ENCODE results near the gene PLEKHA7. TPM values are rescaled to one million over a fixed set of nuclear protein-coding genes. Genes with fewer than 3 reads are reported as not detected.
"Not testable (repeated sequence)": the region's sequence is repeated elsewhere in the genome, so short reads cannot be mapped to it uniquely, and the experiment has no call there.

The PLEKHA7 gene
- polyA plus RNA-seq, 3 donors: 46.5 to 58.2 (median 51.1) TPM

GRCh38 chr11:16924826-16925560 is 89.2 kb downstream of the PLEKHA7 start:
- DNase-seq (ENCODE audit: extremely low read depth in 1 of 11, low read depth in 9 of 11, low spot score in 4 of 11): peak in 6 of 11 donors; percentile 21 to 65 (median 52)

DNA sequence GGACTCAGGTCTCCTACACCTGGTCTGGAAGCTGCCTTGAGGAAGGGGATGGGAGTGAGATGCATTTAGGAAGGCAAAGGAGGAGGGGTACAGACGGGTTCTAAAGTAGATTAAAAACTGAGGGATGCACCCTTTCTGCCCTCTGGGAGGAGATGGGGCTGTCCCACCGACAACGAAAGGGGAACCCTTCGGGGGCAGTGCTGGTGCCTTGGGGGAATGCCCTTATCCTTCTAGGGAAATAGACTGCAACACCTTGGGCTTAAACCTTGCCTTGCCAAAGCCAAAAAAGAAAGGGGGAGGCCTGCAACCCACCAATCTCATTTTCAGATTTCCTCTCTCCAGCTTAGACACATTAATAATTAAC is 89.8 kb downstream of the PLEKHA7 start:
- DNase-seq (ENCODE audit: extremely low read depth in 1 of 11, low read depth in 9 of 11, low spot score in 4 of 11): no peak

DNA sequence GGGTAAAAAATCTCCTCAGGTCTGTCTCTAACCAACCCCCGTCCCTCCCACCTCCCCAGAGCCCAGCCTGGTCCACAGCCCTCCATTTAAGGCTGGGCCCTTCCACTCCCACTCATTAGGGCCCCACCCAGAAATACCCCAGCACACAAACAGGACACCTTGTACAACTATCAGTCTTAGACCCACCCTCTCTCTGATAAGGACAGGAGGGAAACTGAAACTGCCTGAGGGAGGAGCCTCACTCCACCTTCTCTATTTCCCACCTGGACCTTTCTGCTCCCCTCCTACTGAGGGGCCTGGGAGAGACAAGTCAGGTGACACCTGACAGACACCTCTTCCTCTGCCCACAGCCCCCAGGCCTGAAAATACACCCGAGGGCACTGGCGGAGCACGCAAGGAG is 90.2 kb downstream of the PLEKHA7 start:
- no peak for DNase-seq (ENCODE audit: extremely low read depth in 1 of 11, low read depth in 9 of 11, low spot score in 4 of 11)

- no peak for DNase-seq (ENCODE audit: extremely low read depth in 1 of 11, low read depth in 9 of 11, low spot score in 4 of 11)
Observed at GRCh38 chr11:16921668-16922067, 92.5 kb downstream of the PLEKHA7 start.

GRCh38 chr11:16921019-16921418 is 93.2 kb downstream of the PLEKHA7 start:
- DNase-seq (ENCODE audit: extremely low read depth in 1 of 11, low read depth in 9 of 11, low spot score in 4 of 11): no peak

DNA sequence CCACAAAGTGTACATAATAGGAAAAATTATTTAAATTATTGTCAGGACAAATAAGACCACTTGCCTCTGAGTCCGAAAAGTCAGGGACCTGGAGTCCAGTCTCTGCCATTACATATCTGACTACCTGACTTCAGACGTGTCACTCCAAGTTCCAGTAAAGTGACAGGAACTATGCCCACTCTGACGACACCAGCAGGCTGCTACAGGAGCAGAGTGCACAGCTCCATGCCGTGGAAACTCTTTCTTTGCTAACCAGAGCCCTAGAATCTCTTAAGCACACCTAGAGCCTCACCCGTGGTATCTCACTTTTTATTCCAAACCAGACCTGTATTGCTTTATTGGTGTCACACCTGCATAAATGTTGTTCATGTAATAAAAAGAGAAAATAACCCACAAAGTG is 93.7 kb downstream of the PLEKHA7 start:
- no peak for DNase-seq (ENCODE audit: extremely low read depth in 1 of 11, low read depth in 9 of 11, low spot score in 4 of 11)

DNA sequence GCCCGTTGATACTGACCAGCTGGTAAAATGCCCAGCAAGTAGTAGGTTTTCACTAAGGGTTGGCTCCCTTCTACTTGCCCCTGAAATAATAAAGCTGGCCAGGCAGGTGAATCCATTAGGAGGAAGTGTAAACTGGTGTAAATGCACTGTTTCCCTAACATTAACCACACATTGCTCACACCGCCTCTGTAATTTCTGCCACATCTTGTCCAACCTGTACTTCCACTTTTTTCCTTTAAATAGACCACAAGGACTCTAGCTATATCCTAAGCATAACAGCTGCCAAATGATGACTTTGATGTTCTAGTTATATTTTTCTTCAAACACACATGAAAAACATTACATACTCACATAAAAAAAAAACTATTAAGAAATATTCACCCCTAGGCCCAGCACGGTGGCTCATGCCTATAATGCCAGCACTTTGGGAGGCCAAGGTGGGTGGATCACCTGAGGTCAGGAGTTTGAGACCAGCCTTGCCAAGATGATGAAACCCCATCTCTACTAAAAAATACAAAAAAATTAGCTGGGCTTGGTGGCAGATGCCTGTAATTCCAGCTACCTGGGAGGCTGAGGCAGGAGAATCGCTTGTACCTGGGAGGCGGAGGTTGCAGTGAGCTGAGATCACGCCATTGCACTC is 95.6 kb downstream of the PLEKHA7 start:
- DNase-seq (ENCODE audit: extremely low read depth in 1 of 11, low read depth in 9 of 11, low spot score in 4 of 11): peak in 3 of 11 donors; percentile 47 to 67 (median 65)

DNA sequence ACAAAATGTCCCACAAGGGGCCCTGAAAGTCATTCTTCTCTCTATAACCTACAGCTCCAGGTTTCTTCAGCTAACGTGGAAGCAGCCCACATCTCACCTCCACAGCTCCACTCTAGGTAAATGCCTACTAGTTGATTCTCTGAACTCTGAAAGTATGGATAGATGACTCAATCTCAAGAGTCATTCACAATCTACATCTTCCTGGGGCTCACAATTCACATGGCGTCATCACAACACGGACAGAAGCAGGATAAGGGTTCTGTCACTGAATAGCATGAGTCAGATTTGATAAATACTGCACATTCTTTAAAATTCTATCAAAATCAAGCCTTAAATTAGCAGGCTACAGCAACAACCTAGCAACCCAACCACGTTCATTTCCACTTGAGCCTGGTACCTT is 96.3 kb downstream of the PLEKHA7 start:
- no peak for DNase-seq (ENCODE audit: extremely low read depth in 1 of 11, low read depth in 9 of 11, low spot score in 4 of 11)

- peak in 3 of 11 donors; percentile 45 to 47 (median 45) for DNase-seq (ENCODE audit: extremely low read depth in 1 of 11, low read depth in 9 of 11, low spot score in 4 of 11)
Observed at GRCh38 chr11:16912692-16913111, 101.5 kb downstream of the PLEKHA7 start.

GRCh38 chr11:16911658-16912057 is 102.6 kb downstream of the PLEKHA7 start:
- DNase-seq (ENCODE audit: extremely low read depth in 1 of 11, low read depth in 9 of 11, low spot score in 4 of 11): no peak

GRCh38 chr11:16911186-16911585 is 103.0 kb downstream of the PLEKHA7 start:
- no peak for DNase-seq (ENCODE audit: extremely low read depth in 1 of 11, low read depth in 9 of 11, low spot score in 4 of 11)

GRCh38 chr11:16909359-16910035 is 104.7 kb downstream of the PLEKHA7 start:
- no peak for DNase-seq (ENCODE audit: extremely low read depth in 1 of 11, low read depth in 9 of 11, low spot score in 4 of 11)

DNA sequence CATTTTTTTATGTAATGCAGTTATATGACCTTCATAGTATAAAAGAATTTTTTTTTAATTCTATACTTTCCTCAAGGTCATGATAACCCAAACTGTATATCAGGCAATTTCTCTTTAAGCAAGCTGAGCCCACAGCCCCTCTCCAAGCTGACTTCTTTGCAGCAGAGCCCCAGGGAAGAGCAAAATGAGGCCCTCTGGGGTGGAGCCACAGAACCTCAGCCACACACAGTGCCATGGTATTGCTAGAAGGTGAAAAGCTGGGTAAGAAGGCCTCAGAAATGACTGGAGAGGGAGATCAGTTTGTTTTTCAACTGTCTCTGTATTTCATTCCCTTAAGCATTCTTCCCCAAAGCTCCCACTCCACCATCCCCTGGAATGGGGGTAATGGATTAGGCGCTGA is 108.8 kb downstream of the PLEKHA7 start:
- no peak for DNase-seq (ENCODE audit: extremely low read depth in 1 of 11, low read depth in 9 of 11, low spot score in 4 of 11)

DNA sequence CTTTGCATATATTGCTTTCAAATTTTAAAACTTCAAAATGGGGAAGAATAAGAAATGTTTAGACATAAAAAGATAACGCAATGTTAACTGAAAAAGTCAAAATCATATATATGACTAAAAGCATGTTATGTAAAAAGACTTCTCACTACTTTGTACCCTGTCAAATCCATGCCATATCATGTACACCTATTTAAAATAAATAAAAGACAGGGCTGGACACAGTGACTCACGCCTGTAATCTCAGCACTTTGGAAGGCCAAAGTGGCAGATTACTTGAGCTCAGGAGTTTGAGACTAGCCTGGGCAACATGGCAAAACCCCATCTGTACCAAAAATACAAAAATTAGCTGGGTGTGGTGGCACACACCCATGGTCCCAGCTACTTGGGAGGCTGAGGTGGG is 109.5 kb downstream of the PLEKHA7 start:
- DNase-seq (ENCODE audit: extremely low read depth in 1 of 11, low read depth in 9 of 11, low spot score in 4 of 11): not testable (repeated sequence)

DNA sequence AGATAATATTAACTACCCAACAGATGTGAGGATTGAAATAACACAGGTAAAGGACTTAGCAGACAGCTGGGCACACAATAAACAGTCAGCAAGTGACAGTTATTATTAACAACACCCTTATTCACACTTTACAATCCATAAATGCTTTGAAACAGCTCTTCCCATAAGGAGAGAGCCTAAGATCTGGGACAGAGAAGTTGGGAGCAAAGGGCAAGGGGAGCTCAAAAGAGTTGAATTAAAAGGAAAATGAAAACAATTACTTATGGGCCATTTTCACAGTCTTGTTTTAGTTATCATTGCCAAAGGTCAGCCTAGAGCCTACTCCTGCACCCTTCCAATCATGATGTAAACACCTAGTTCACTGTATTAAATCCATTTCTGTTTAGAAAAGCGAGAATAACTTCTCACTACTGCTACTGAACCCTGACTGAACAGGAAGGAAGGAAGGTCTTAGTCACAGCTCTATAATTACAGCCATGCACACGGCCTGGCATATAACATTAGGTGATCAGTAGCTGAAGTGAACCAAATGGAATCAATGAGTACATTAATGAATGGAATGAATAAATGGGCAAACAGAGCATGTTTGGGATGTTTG is 111.3 kb downstream of the PLEKHA7 start:
- no peak for DNase-seq (ENCODE audit: extremely low read depth in 1 of 11, low read depth in 9 of 11, low spot score in 4 of 11)

- DNase-seq (ENCODE audit: extremely low read depth in 1 of 11, low read depth in 9 of 11, low spot score in 4 of 11): no peak
Observed at GRCh38 chr11:16902182-16902581, 112.0 kb downstream of the PLEKHA7 start.

DNA sequence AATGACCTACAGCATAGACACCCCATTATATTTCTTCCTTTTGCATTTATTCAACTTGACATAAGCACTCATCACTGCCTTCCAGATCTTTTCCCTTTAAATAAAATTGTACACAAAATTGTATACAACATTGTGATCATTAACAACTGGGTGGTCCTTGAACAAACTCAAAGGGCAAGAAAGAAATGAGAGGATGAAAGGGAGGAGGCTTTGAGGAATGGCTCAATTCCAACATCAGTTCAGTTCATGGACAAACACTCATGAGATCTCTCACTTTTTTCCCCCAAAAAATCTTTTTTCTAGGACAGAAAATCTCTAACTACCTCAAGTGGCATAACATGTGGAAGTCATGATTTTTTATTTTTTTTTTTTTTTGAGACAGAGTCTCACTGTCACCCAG is 113.7 kb downstream of the PLEKHA7 start:
- no peak for DNase-seq (ENCODE audit: extremely low read depth in 1 of 11, low read depth in 9 of 11, low spot score in 4 of 11)

DNA sequence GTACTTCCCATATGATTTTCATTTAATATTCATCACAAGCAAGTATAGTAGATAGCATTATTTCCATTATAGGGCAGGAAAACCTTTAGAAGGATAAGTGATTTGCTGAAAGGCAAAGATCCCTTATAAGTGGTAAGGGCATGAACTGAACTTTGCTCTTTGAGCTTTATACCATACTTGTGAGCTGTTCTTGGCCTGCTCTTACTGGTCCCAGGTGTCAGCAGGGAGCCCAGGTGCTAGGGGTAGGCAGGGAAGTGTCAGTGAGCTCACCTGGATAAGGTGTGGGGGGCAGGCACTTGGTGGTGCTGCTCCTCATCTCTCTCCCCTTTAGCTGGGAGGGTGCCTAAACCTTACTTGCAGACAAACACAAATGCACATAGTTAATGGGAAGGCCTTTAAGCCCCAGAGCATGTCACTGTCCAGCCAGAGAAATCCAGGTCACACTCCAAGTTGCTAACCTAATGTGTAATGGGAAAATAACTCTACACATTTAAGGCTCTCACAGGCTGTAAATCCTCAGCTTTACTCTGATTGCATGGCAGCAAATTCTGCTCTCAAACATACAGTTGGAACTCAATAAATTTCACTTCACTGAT is 114.4 kb downstream of the PLEKHA7 start:
- DNase-seq (ENCODE audit: extremely low read depth in 1 of 11, low read depth in 9 of 11, low spot score in 4 of 11): no peak

DNA sequence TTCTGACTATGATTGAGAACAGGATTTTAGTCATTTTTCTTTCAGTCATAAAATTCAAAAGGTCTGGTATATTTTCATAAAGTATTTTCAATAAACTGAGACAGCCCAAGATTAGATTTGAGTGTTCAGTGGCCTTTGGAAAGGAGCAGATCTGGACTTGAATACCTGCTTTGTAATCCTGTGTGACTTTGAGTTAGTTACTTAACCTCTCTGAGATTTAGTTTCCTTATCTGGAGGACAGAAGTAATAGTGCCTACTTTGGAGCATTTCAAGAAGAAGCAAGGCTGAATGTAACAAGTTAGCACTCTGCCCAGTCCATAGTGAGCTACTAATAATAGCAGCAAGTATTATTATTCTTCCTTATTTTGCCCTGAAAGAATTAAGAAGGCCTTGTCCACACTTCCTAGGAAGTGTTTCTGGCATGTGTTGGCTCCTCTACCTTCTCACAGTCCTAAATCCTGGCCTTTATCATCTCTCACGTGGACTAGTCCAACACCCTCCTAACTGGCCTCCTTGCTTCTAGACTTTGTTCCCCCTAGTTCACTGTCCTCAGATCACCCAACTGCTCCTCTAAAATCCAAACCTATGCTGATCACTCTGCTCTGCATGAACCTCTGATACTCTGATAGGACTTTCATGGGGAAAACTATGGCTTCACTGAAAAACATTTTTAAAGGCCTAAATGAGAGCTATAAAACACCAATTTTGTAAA is 115.8 kb downstream of the PLEKHA7 start:
- no peak for DNase-seq (ENCODE audit: extremely low read depth in 1 of 11, low read depth in 9 of 11, low spot score in 4 of 11)

Data from renal cortex interstitium (tissue), 11 donors.